Keratinocyte (primary cell): ENCODE data around the gene DIAPH2. TPM values are rescaled to one million over a fixed set of nuclear protein-coding genes. Genes with fewer than 3 reads are reported as not detected.

Experiments used
- DNase-seq: peaks from one replicate; pipeline ENCODE4 v3.0.0-alpha.2; 2011; ENCODE audit warnings: low read depth, missing footprints, low spot score
- FAIRE-seq: peaks from 2 replicates; lab custom pipeline; 2011; peaks lifted over from hg19 to GRCh38; lab: Jason Lieb, UNC
- H2AFZ ChIP-seq: 2 replicates; pipeline ENCODE4 v1.6.0; 2012; ENCODE audit warnings: low read length, control low read depth, inconsistent platforms; ENCODE audit not compliant: control insufficient read depth
- H3K27ac ChIP-seq: 2 replicates; pipeline ENCODE4 v1.5.1; 2011; ENCODE audit warnings: low read length; ENCODE audit not compliant: control insufficient read depth, insufficient read depth
- H3K27me3 ChIP-seq: 3 replicates; pipeline ENCODE4 v1.6.0; 2011; ENCODE audit warnings: low read length; ENCODE audit not compliant: control insufficient read depth, insufficient read depth; ENCODE audit errors: extremely low read depth
- H3K36me3 ChIP-seq, 2 experiments: 2 replicates in 1 of 2; 3 replicates in 1 of 2; pipeline ENCODE4 v1.5.1; 2011; ENCODE audit warnings: low read length in 2 of 2, mild to moderate bottlenecking in 1 of 2; ENCODE audit not compliant: control insufficient read depth in 2 of 2, insufficient read depth in 2 of 2; ENCODE audit errors: extremely low read depth in 1 of 2
- H3K4me1 ChIP-seq: 3 replicates; pipeline ENCODE4 v1.5.1; 2011; ENCODE audit warnings: low read length; ENCODE audit not compliant: control insufficient read depth, insufficient read depth; ENCODE audit errors: extremely low read depth
- H3K4me2 ChIP-seq: 3 replicates; pipeline ENCODE4 v1.6.0; 2011; ENCODE audit warnings: low read depth, low read length; ENCODE audit not compliant: control insufficient read depth, insufficient read depth; ENCODE audit errors: extremely low read depth
- H3K4me3 ChIP-seq, 3 experiments: fragments of 200-600 bp in 1 of 3; sonication (generic) in 1 of 3; 2 replicates in 2 of 3; 3 replicates in 1 of 3; pipeline ENCODE4 v1.5.1; 2011 to 2016; ENCODE audit warnings: low read length in 3 of 3, mild to moderate bottlenecking in 3 of 3, control low read depth in 2 of 3, inconsistent platforms in 1 of 3, low read depth in 1 of 3, mixed read lengths in 1 of 3, mixed run types in 1 of 3, moderate library complexity in 1 of 3; ENCODE audit not compliant: control insufficient read depth in 2 of 3, insufficient read depth in 2 of 3; ENCODE audit errors: extremely low read depth in 1 of 3
- H3K79me2 ChIP-seq: 2 replicates; pipeline ENCODE4 v1.6.0; 2012; ENCODE audit warnings: low read length; ENCODE audit not compliant: control insufficient read depth, insufficient read depth
- H3K9ac ChIP-seq: 3 replicates; pipeline ENCODE4 v1.6.0; 2011; ENCODE audit warnings: low read length; ENCODE audit not compliant: control insufficient read depth, insufficient read depth; ENCODE audit errors: extremely low read depth
- H3K9me1 ChIP-seq: 3 replicates; pipeline ENCODE4 v1.6.0; 2011; ENCODE audit warnings: low read length; ENCODE audit not compliant: control insufficient read depth, insufficient read depth; ENCODE audit errors: extremely low read depth
- H3K9me3 ChIP-seq: 2 replicates; pipeline ENCODE4 v1.5.1; 2012; ENCODE audit warnings: low read depth, low read length; ENCODE audit not compliant: control insufficient read depth
- H4K20me1 ChIP-seq: 3 replicates; pipeline ENCODE4 v1.6.0; 2011; ENCODE audit warnings: low read length; ENCODE audit not compliant: control insufficient read depth, insufficient read depth; ENCODE audit errors: extremely low read depth
- EZH2 ChIP-seq: IDR thresholded peaks from one replicate; pipeline ENCODE4 v1.6.1; 2012; ENCODE audit warnings: inconsistent platforms, mild to moderate bottlenecking, low read length, moderate library complexity
- dilution Hi-C: fragments of 300-500 bp; cut with MboI; formaldehyde crosslinking; loops from one replicate; pipeline ENCODE4 v1.7.0; 2020; ENCODE audit warnings: low sequenced_read_pairs; ENCODE audit not compliant: extremely low pct_ligation_motif_present
- polyA plus RNA-seq, 5 experiments: library from polyadenylated mRNA; depleted of rRNA in 3 of 5; stranded (reverse) in 3 of 5; stranded (forward) in 1 of 5; unstranded in 1 of 5; fragments of >200 nt; gene quantifications; 1 replicate in 1 of 5; 2 replicates in 3 of 5; 3 replicates in 1 of 5; pipeline versions ENCODE4 v1.2.1 to v1.2.3, GENCODE V29; 2011 to 2012; ENCODE audit warnings: missing spikeins in 2 of 5, low read depth in 1 of 5, low replicate concordance in 1 of 5
- TF ChIP-seq, protein P1 (sequence below), 3 experiments: IDR thresholded peaks in 1 of 3; conservative IDR thresholded peaks in 1 of 3; optimal IDR thresholded peaks in 1 of 3; 2 replicates in 2 of 3; 3 replicates in 1 of 3; pipeline versions ENCODE3 to v1.5.1; 2011; ENCODE audit warnings: low read length in 3 of 3, mild to moderate bottlenecking in 3 of 3, moderate library complexity in 2 of 3, control low read depth in 1 of 3, inconsistent platforms in 1 of 3; ENCODE audit not compliant: insufficient read depth in 2 of 3; ENCODE audit errors: extremely low read depth in 1 of 3

DIAPH2 gene
- polyA plus RNA-seq, 1 donor (not counting 4 experiments of a cell fraction or from before 2014, with no cell fraction given) = 7.4 TPM

DNA sequence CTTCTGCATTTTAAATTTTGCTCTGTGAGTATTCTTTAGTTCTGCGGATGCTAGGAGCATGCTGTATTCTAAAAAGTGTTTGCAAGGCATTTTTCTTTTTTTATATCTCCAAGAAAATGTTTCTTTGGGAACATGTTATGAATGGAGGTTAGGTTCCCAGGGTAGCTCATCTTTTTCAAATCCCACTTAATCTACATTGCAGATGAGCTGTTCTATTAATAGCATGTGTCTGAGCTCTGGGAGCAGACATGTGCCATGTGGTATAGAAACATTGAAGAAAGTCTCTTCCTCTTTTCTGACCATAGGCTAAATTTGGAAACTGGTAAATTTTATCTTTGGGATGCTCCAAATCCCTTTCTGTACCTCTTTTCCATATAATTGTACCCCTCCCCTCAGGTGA, 23.2 kb downstream of the DIAPH2 start:
- peaks cover 1% of the 10 kb centered on the region for H3K79me2 ChIP-seq
- dilution Hi-C loops = no loop called here
- H2AFZ ChIP-seq = no peak overlapping the region
- FAIRE-seq (no peak), DNase-seq (no peak)
- TF ChIP-seq EZH2 = no peak
- TF ChIP-seq, protein P1, sequence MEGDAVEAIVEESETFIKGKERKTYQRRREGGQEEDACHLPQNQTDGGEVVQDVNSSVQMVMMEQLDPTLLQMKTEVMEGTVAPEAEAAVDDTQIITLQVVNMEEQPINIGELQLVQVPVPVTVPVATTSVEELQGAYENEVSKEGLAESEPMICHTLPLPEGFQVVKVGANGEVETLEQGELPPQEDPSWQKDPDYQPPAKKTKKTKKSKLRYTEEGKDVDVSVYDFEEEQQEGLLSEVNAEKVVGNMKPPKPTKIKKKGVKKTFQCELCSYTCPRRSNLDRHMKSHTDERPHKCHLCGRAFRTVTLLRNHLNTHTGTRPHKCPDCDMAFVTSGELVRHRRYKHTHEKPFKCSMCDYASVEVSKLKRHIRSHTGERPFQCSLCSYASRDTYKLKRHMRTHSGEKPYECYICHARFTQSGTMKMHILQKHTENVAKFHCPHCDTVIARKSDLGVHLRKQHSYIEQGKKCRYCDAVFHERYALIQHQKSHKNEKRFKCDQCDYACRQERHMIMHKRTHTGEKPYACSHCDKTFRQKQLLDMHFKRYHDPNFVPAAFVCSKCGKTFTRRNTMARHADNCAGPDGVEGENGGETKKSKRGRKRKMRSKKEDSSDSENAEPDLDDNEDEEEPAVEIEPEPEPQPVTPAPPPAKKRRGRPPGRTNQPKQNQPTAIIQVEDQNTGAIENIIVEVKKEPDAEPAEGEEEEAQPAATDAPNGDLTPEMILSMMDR (optimal IDR thresholded peaks at IDR 0.05 in 1 of 3, IDR thresholded peaks at IDR 0.05 in 1 of 3, conservative IDR thresholded peaks at IDR 0.05 in 1 of 3; ENCODE audit: extremely low read depth in 1 of 3, insufficient read depth in 2 of 3, low read length in 3 of 3) = no peak
- H4K20me1 ChIP-seq = no peaks in the 10 kb centered on the region
- H3K9me1 ChIP-seq = no peaks in the 10 kb centered on the region
- no peak overlapping the region for H3K9ac ChIP-seq
- no peak overlapping the region for H3K27ac ChIP-seq
- no peaks in the 10 kb centered on the region for H3K36me3 ChIP-seq
- no peaks in the 10 kb centered on the region for H3K9me3 ChIP-seq
- no peaks in the 10 kb centered on the region for H3K27me3 ChIP-seq
- no peaks in the 10 kb centered on the region for H3K4me1 ChIP-seq
- no peak overlapping the region for H3K4me2 ChIP-seq
- no peak overlapping the region for H3K4me3 ChIP-seq

DNA sequence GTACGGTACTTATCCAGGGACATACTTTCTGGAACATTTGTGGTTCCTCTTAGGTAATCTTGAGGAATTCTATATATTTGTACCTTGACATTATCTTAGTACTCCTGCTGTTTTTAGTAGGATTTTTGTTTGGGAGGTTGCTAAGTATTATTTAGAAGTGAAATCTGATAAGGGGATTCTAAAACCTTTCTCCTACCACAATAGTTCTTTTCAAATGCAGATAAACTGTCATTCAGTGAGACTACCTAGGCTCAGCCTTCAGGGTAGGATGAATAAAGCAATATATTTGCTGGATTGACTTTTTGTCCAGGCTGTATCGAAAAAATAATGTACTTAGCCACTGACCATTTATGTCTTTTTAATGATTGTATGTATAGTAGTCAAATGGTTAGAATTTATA, 25.4 kb downstream of the DIAPH2 start:
- H3K9ac ChIP-seq = no peak overlapping the region
- no peak for FAIRE-seq

More for the DNA sequence above, 25.4 kb downstream of the DIAPH2 start:
- DNase-seq = no peak
- Histone ChIP-seq H3K27ac (no peak overlapping the region), H3K4me2 (no peak overlapping the region), H3K27me3 (no peaks in the 10 kb centered on the region), H3K36me3 (no peaks in the 10 kb centered on the region), H3K4me3 (no peak overlapping the region), H4K20me1 (no peaks in the 10 kb centered on the region), H3K79me2 (peaks cover 1% of the 10 kb centered on the region), H3K9me1 (no peaks in the 10 kb centered on the region), H3K9me3 (no peaks in the 10 kb centered on the region), H2AFZ (no peak overlapping the region), H3K4me1 (no peaks in the 10 kb centered on the region)
- TF ChIP-seq, protein P1 (optimal IDR thresholded peaks at IDR 0.05 in 1 of 3, IDR thresholded peaks at IDR 0.05 in 1 of 3, conservative IDR thresholded peaks at IDR 0.05 in 1 of 3; ENCODE audit: extremely low read depth in 1 of 3, insufficient read depth in 2 of 3, low read length in 3 of 3) = no peak
- TF ChIP-seq EZH2 = no peak
- dilution Hi-C loops = no loop called here
